NT2/D1 (cell line): ENCODE results near the gene PHACTR1.

Experiments
- SUZ12 ChIP-seq: IDR thresholded peaks from 2 replicates; pipeline ENCODE4 v1.6.1; 2011; ENCODE audit not compliant: insufficient read length, insufficient read depth; ENCODE audit errors: extremely low read depth
- YY1 ChIP-seq: IDR thresholded peaks from 2 replicates; pipeline ENCODE4 v1.6.1; 2011; ENCODE audit not compliant: insufficient read length, insufficient read depth
- ZNF274 ChIP-seq: IDR thresholded peaks from 2 replicates; pipeline ENCODE4 v1.6.1; 2011; ENCODE audit warnings: mild to moderate bottlenecking, low read depth, low read length

DNA sequence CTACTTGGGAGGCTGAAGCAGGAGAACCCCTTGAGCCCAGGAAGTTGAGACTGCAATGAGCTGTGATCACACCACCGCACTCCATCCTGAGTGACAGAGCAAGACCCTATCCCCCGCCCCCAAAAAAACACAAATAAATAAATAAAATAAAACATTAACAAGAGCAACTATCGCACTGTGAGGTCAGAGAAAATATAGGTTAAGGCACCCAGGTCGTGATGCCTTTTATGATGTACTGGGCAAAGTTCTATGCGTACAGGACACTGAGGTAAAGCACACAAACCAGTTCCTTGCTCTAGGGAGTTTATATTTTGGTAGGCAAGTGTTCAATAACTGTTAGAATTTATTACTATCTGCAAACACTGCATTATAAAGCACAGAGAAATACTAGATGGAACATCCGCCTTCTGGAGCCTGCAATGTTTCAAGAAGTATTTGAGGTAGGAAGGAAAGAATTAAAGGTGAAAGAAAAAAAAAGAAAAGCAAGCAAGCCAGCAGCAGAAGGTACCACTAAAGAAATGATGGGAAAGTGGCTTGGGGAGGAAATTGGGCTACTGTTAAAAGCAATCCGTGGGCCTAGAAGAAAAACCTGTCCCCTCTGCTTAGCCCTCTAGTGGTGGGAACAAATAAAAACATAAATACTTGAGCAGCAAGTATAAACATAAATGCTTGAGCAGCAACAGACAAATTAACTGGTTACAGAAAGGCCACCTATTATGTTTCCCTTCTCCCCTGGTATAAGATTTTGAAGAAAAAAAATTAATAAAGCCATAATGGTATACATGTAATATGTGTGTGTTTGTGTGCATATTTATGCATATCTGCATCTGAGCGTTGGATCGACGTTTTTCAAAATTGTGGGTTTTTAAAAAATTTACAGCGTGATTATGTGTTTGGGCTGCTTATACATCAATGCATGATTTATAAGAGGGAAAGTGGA is 128.0 kb downstream of the PHACTR1 start:
- TF ChIP-seq SUZ12 (no peak), ZNF274 (no peak), YY1 (no peak)
